Brain microvascular endothelial cell (primary cell): ENCODE results near the gene IQSEC3.

Experiments
- DNase-seq: peaks from one replicate; pipeline ENCODE4 v3.0.0-alpha.2; 2020
- H3K27ac ChIP-seq: fragments of 250-450 bp; sonication (Bioruptor Pico); 2 replicates; pipeline ENCODE4 v1.5.1; 2020; ENCODE audit warnings: mild to moderate bottlenecking, moderate library complexity
- H3K27me3 ChIP-seq: fragments of 250-450 bp; sonication (Bioruptor Pico); replicated peaks from 2 replicates; pipeline ENCODE4 v1.5.1; 2020; ENCODE audit warnings: mild to moderate bottlenecking
- H3K36me3 ChIP-seq: fragments of 250-450 bp; sonication (Bioruptor Pico); replicated peaks from 2 replicates; pipeline ENCODE4 v1.5.1; 2020; ENCODE audit warnings: mild to moderate bottlenecking
- H3K4me3 ChIP-seq: 2 replicates; pipeline ENCODE4 v1.5.1; 2011; ENCODE audit warnings: low read depth, mild to moderate bottlenecking, control low read depth, low read length, moderate library complexity
- CTCF ChIP-seq: IDR thresholded peaks from 2 replicates; pipeline ENCODE4 v1.5.1; 2011; ENCODE audit warnings: low read depth, mild to moderate bottlenecking, moderate library complexity, low read length, control low read depth, inconsistent platforms; ENCODE audit errors: missing control alignments
- in situ Hi-C: cut with HindIII; loops from 2 replicates; pipeline ENCODE4 v1.10.0; 2017; ENCODE audit warnings: low sequenced_read_pairs, low pct_ligation_motif_present

The IQSEC3 gene

GRCh38 chr12:220946-221550 is 154.5 kb downstream of the IQSEC3 start:
- in situ Hi-C loops: no loop called here
- no peak for DNase-seq
- Histone ChIP-seq H3K36me3 (no peaks in the 10 kb centered on the region), H3K4me3 (no peak overlapping the region), H3K27ac (no peak overlapping the region), H3K27me3 (peaks cover 3% of the 10 kb centered on the region)
- TF ChIP-seq CTCF: no peak

- no peak for TF ChIP-seq CTCF
- DNase-seq: no peak
- Histone ChIP-seq H3K36me3 (no peaks in the 10 kb centered on the region), H3K27me3 (peaks cover 3% of the 10 kb centered on the region), H3K4me3 (no peak overlapping the region), H3K27ac (no peak overlapping the region)
- in situ Hi-C loops: no loop called here
Observed at GRCh38 chr12:221736-222135, 155.2 kb downstream of the IQSEC3 start.

GRCh38 chr12:223841-224240 is 157.3 kb downstream of the IQSEC3 start:
- Histone ChIP-seq H3K27ac (no peak overlapping the region), H3K4me3 (no peak overlapping the region), H3K36me3 (no peaks in the 10 kb centered on the region), H3K27me3 (peaks cover 15% of the 10 kb centered on the region)
- no peak for DNase-seq
- in situ Hi-C loops: no loop called here
- no peak for TF ChIP-seq CTCF

- Histone ChIP-seq H3K27me3 (peaks cover 20% of the 10 kb centered on the region), H3K27ac (no peak overlapping the region), H3K4me3 (no peak overlapping the region), H3K36me3 (no peaks in the 10 kb centered on the region)
- TF ChIP-seq CTCF: no peak
- DNase-seq: no peak
- in situ Hi-C loops: no loop called here
Observed at GRCh38 chr12:224330-224729, 157.8 kb downstream of the IQSEC3 start.

- Histone ChIP-seq H3K36me3 (no peaks in the 10 kb centered on the region), H3K27ac (no peak overlapping the region), H3K27me3 (peaks cover 27% of the 10 kb centered on the region), H3K4me3 (no peak overlapping the region)
- in situ Hi-C loops: no loop called here
- no peak for DNase-seq
- TF ChIP-seq CTCF: no peak
Observed at GRCh38 chr12:225012-225411, 158.4 kb downstream of the IQSEC3 start.

- peaks cover 31% of the 10 kb centered on the region for H3K27me3 ChIP-seq
- DNase-seq: no peak
- no peak overlapping the region for H3K4me3 ChIP-seq
- H3K27ac ChIP-seq: no peak overlapping the region
- TF ChIP-seq CTCF: no peak
- H3K36me3 ChIP-seq: no peaks in the 10 kb centered on the region
- in situ Hi-C loops: no loop called here
Observed at GRCh38 chr12:226401-226800, 159.8 kb downstream of the IQSEC3 start.
